Left lobe of liver (tissue), 2 donors: ENCODE results near the gene WBP4. TPM values are rescaled to one million over a fixed set of nuclear protein-coding genes. Genes with fewer than 3 reads are reported as not detected.
"Not testable (repeated sequence)": the region's sequence is repeated elsewhere in the genome, so short reads cannot be mapped to it uniquely, and the experiment has no call there.

Source experiments
- ATAC-seq: fragments of 200-7000 bp; cut with Tn5 transposase; one replicate; pipeline ENCODE4 v1.9.1; 2020; ENCODE audit warnings: mild to moderate bottlenecking, moderate library complexity
- DNase-seq: peaks from one replicate; pipeline ENCODE4 v3.0.0-alpha.2; 2020; ENCODE audit warnings: low spot score
- total RNA-seq: library from RNA; stranded (reverse); gene quantifications from one replicate; pipeline ENCODE4 v1.2.1, GENCODE V29; 2021
- donor health status: DM: no; HTN: no; CAD: no; lungs with moderate emphysema.
- donor health status: DM: no; HTN: yes; CAD: no.

WBP4 gene
- total RNA-seq, 1 donor from 2014 or later = 3.9 TPM

DNA sequence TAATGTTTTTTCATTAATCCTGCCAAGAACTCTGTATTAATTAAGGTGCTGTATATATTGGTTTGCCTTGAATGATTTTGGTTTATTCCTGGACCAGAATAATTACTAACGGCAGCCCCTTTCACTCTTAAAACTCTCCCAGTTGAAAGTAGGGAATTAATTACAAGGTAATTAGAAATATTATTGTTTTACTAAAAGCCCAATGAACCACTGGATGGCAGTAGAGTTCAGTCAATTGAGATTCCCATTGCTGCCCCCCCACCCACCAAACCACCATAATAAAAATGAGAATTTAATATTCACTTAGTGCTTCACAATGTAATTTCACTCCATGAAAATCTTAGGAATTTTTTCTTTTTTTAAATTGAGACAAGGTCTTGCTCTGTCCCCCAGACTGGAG is 13.7 kb downstream of the WBP4 start:
- DNase-seq (no peak), ATAC-seq (peak; percentile 74)

DNA sequence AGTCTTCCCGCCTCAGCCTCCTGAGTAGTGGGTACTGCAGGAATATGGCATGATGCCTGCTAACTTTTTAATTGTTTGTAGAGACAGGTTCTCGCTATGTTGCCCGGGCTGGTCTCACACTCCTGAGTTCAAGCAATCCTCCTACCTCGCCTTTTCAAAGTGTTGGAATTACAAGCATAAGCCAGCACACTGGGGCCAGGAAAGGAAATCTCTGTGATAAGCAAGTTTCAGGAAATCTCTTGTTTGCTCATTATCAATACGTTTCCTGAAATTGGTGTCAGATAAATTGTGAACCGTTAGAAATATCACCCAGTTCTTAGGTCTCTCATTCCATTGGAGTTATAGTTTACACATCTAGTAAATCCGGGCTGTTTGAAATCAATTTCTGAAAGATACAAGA is 14.2 kb downstream of the WBP4 start:
- peak; percentile 12 for ATAC-seq
- no peak for DNase-seq

DNA sequence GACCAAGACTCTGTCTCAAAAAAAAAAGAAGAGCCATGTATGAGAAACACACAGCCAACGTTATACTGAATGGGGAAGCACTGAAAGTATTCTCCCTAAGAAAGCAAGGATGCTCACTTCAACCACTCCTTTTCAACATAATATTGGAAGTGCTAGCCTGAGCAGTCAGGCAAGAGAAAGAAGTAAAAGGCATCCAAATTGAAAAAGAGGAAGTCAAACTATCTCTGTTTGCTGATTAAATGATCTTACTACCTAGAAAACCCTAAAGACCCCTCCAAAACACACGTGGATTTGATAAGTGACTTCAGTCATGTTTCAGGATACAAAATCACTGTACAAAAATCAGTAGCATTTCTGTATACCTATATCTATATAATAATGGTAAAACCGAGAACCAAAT is 16.2 kb downstream of the WBP4 start:
- DNase-seq = no peak
- no peak for ATAC-seq

DNA sequence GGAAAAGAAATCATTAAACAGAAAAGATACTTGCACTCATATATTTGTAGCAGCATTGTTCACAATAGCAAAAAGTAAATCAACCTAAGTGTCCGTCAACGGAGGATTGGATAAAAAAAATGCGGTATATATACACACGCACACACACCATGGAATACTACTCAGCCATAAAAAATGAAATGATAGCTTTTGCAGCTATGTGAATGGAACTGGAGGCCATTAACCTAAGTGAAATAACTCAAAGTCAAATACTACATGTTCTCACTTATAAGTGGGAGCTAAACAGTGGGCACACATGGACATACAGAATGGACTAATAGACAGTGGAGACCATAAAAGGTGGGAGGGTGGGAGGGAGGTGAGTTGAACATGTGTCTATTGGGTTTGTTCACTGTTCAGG is 18.4 kb downstream of the WBP4 start:
- no peak for ATAC-seq
- DNase-seq = no peak

DNA sequence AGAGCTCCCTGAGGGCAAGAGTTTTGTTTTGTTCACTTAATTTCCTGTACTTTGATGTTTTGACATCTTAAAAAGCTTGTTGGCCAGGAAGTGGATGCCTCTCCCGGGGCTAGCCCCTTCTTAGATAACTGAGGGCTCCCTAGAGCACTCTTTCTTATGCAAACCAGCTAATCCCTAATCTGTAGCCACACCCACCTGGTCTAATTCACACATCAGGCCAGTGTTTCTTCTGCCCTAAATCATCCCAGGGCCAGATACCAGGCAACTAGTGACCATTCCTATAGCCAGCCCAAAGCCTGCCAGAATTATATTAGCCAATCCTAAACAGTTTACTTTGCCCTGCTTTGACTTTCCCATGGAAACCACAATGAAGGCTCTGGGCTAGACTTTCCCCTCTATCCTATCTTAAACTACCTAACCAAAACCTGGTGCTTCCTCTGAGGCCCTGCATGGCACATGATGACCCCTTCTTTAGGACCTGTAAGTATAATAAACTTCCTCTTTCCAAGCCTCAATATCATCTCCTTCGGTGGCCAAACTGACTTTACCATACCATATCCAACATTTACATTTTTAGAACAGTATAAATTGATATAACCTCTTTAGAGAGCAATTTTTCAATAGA is 24.8 kb downstream of the WBP4 start:
- peak; percentile 25 for ATAC-seq
- DNase-seq = no peak

DNA sequence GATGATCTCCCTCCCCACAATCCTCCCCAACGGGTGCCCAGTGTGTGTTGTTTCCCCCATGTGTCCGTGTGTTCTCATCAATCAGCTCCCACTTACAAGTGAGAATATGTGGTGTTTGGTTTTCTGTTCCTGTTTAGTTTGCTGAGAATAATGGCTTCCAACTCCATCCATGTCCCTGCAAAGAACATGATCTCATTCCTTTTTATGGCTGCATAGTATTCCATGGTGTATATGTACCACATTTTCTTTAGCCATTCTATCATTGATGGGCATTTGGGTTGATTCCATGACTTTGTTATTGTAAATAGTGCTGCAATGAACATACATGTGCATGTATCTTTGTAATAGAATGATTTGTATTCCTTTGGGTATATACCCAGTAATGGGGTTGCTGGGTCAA is 34.4 kb downstream of the WBP4 start:
- ATAC-seq, DNase-seq: not testable (repeated sequence)

DNA sequence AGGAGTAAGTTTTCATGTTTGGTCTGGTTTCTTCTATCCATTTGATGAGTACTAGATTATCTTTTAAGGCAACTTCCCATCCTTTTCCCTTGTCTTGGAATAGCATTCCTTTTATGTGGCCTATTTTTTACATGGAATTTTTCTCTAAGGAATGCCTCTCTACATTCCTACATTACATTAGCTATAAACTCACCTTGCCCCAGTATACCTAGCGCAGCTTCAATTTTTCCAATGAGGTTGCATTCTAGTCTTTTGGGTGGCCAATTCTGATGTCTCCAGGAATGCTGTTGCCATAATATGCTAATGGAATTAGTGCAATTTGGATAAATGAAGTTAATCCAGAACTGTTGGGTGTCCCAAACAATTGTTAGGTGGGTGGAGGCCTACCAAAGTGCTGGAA is 37.5 kb downstream of the WBP4 start:
- DNase-seq (no peak), ATAC-seq (no peak)

DNA sequence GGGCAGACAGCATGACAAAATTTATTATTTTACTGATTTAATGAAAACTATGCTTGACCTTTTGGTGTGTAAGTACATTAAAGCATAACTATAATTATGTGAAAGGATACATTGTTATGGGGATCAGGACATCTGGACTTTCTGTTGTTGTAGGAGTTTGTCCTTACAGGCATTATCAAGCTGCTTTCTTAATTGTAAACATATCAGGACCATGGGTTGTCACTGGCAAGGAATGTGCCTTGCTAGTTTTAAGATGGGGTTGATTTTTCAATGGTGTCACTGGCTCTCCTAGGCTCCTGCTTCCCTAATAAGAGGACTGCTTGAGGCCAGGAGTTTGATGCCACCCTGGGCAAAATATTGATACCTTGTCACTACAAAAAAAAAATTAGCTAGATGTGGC is 38.7 kb downstream of the WBP4 start:
- DNase-seq (no peak), ATAC-seq (no peak)

DNA sequence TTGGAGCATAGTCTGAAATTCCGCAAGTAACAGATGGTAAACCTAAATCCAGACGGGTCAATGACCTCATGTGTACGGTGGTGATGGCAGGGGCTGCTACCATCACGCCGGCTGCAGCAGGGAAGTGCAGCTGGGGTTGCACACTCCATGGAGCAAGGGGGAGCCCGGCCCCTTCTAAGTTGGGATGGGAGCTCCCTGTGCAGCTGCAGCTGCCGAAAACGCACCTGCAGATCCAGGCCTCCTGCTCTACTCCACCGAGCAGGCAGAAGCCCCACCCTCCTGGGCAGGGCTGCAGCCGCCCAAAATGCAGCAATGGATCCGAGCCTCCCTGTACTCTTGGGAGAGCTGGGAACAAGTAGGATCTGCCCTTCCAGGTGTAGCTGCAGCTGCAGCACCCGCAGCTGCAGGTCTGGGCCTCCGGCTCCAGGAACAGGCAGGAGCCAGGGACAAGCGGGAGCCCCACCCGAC is 45.8 kb downstream of the WBP4 start:
- ATAC-seq (no peak), DNase-seq (no peak)

DNA sequence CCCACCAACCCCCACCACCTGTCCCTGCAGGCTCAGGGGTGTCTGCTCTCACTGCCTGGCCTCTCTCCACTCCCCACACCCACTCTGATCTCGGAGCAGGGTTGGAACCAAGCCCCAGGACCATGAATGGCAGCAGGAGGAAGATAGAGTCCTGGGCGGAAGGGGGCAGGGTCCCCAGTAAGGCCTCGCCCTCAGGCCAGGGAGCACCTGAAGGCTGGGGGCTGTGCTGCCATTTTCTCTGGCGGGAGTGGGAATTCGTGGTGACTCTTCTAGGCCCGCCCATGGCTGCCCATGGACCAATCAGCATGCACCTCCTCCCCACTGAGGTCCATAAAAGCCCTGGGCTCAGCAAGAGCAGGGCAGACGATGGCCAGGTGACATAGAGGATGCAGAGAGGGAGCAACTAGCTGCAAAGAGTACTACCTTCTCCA is 46.3 kb downstream of the WBP4 start:
- ATAC-seq (no peak), DNase-seq (no peak)

DNA sequence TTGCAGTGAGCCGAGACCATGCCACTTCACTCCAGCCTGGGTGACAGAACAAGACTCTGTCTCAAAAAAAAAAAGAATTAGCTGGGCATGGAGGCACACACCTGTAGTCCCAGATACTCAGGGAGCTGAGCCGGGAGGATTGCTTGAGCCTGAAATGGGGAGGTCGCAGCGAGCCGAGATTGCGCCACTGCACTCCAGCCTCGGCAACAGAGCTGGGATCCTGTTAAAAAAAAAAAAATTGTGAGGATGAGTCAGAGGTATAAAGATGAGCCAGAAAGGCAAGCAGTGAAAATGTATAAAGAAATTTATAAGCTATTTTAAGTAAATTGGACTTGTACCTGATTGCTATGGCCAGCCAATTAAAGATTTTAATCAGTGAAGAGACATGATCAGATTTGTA is 50.1 kb downstream of the WBP4 start:
- ATAC-seq = no peak

DNA sequence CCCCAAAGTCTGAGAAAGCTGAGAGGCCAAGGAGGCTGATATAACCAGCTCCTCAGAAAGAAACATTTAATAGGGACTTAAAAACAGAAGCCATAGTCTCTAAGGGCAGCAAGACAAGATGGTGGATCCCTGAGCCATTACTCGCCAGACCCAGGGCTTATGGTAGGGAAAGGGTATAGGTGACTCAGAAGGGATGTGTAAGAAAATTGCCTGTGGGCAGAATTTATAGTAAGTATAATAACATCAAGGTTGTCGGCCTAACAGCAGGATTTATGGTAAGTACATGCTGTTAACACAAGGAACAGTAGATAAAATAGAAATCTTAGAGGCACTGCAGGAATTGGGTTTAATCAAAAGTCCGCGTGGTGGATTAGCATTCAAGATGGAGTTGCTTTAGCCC is 56.6 kb downstream of the WBP4 start:
- no peak for DNase-seq
- no peak for ATAC-seq

More for the DNA sequence above, 50.1 kb downstream of the WBP4 start:
- no peak for DNase-seq

DNA sequence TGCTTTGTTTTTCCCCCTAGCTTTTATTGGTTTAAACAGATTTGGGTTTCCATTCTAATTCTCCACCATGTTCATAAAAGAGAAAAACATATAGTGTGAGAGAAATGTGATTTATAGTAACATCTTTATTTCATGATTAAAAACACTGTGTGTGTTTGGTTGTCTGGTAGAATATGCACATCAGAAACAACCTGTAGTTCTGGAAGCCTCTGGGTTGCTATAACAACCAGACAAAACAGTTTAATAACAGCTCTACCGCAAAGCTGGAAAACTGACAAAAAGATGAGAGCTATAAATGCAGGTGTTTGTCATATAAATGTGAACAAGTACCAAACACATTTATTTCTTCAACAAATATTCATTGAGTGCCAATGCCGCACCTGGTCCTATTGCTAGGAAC is 61.5 kb downstream of the WBP4 start:
- no peak for DNase-seq

DNA sequence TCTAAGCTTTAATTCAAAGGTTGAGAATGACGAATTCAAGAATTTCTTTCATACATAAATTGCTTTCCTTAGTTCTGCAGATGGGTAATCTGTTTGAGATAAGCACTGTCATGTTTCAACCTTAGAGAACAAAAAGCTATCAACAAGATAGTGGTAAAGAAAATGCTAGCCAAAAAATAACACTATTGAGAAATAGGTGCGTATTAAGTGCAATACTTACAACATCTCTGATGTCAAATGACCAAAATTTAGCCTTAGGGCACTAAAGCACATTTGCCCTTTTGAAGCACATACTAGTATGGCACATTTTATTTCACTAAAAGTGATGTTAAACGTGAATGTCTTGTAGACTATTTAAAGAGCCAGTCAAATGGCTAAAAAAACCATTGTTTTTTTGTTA is 66.4 kb downstream of the WBP4 start:
- no peak for DNase-seq

More for the DNA sequence above, 61.5 kb downstream of the WBP4 start:
- no peak for ATAC-seq

DNA sequence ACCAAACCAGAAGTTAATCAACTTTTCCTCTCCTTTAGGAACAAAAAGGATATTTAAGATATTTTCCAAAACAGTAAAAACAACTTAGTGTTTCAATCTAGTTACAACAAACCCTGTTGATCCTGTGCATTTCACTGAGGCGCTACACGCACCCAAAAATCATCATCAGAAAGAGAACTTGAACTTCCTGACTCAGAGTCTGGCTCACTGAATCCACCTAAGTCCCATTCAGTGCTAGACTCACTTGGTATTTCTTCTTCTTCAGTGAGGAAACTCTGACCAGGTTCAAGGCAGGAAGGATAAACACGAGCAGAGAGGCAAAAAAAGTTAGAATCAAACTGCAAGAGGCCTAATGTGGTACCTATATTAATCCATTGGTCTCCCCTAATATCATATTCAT is 69.0 kb downstream of the WBP4 start:
- ATAC-seq (no peak), DNase-seq (no peak)

More for the DNA sequence above, 66.4 kb downstream of the WBP4 start:
- ATAC-seq = no peak

DNA sequence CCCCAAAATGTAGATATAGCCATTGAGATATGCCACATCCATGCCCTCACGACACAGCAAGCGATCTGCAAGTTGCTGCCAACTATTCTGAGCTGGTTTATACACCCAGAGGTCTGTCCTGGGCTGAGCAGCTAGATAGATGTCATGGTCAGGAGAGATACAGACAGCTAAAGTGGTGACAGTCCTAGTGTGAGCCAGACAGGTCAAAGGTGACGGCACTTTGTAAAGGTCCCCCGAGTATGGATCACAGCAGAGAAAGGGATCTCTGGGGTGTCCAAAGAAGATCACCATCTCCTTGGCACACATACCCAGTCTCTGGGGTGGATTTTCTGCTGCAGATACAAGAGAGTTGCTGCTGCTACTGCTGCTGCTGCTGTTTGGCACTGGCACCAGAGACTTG is 69.9 kb downstream of the WBP4 start:
- not testable (repeated sequence) for ATAC-seq, DNase-seq

DNA sequence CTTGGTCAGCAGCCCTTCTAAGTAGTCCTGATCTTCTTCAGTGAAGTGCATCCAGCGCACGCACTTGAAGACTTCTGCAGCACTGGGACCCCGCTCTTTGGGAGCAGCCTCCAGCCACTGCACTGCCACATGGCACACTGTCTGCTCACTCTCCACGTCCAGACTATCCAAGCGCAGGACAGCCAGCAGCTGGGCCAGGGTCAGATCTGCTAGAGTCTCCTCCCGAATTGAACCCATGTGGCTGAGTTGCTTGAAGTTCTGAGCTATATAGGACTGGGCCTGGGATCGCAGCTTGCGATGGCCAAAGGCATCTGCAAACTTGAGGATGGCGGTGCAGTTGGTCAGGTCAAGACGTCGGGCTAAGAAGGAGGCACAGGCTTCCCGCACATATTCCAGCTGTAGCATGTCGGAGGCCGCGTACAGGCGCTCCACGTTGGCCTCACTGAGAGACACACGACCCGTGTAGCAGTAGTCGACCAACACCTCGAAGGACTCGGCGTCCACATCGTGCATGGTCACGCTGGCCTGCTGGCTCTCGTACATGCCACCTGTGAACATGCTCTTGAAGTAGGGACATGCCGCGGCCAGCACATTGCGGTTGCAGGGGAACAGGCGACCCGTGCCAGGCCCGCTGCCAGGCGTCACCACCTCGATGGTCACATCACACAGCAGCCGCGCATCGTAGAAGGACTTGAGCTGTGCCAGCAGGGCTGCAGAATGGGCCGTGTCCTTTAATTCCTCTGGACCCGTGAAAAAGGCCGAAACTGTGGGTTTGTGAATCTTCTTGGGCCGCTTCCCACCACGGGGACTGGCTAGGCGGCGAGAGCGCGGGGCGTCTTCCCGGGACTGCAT is 70.6 kb downstream of the WBP4 start:
- peak; percentile 31 for ATAC-seq
- DNase-seq = not testable (repeated sequence)

DNA sequence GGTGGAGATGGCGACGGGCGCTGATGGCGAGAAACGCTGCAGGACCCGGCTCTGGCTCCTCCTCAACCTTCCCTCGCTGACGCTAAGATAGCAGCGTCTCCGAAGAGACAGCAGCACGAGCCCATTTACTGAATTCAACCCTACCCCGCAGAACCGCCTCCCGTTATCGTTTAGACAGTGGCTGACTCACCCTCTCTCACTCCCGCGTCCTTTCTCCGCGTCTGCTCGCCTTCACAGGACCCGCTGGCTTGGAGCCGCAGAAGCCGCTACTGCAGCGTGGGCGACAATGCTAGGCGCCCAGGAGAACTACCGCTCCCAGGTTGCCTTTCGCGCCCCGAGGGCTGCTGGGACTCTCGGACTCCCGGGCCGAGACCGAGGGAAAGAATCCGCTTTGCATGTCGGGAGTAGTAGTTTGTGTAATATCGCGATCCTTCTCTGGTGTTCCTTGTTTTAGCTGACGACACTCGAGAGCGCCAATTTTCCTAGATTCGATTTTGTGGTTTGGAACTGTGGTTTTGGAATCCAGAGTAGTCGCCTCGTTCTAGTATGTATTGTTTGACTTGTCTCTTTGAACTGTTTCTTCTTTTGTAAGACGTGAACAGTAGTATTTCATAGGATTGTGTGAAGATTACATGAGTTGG is 71.3 kb downstream of the WBP4 start, which contains the start of gene KBTBD6:
KBTBD6 (minus strand) TSS at position 291 of the 641 bp plus-strand sequence. CDS start 291 bp downstream, outside the sequence.
- peak; percentile 99 for ATAC-seq
- DNase-seq = peak; percentile 98
